GM18951 (cell line): ENCODE data around the gene RNF145.
"Not testable (repeated sequence)": the region's sequence is repeated elsewhere in the genome, so short reads cannot be mapped to it uniquely, and the experiment has no call there.

ENCODE experiments used
- POLR2A ChIP-seq: IDR thresholded peaks from 4 replicates; pipeline ENCODE4 v1.6.1; 2011; ENCODE audit warnings: mild to moderate bottlenecking; ENCODE audit not compliant: insufficient read length, insufficient read depth; ENCODE audit errors: extremely low read depth
- in situ Hi-C: fragments of 300-500 bp; cut with MboI; formaldehyde crosslinking; loops from one replicate; pipeline ENCODE4 v1.12.0; 2022; ENCODE audit warnings: low sequenced_read_pairs, mixed read lengths, inconsistent platforms; ENCODE audit not compliant: unreplicated experiment

The RNF145 gene

GRCh38 chr5:159209438-159210209 is at the start of gene RNF145:
RNF145 (minus strand) TSS chr5:159209553; CDS start chr5:159203617, 5,936 bp downstream.
- peak; percentile 65 for TF ChIP-seq POLR2A
- in situ Hi-C loops, result no loop called here

GRCh38 chr5:159258361-159258760 is 49.0 kb upstream of the RNF145 start:
- TF ChIP-seq POLR2A, result no peak
- in situ Hi-C loops, result no loop called here

- TF ChIP-seq POLR2A, result no peak
- in situ Hi-C loops, result no loop called here
These were observed 48.4 kb upstream of the RNF145 start for GRCh38 chr5:159257629-159258283.

GRCh38 chr5:159257007-159257406 is 47.7 kb upstream of the RNF145 start:
- in situ Hi-C loops, result no loop called here
- no peak for TF ChIP-seq POLR2A

- in situ Hi-C loops, result no loop called here
- TF ChIP-seq POLR2A, result no peak
These were observed 42.8 kb upstream of the RNF145 start for GRCh38 chr5:159252195-159252594.

GRCh38 chr5:159249158-159249557 is 39.8 kb upstream of the RNF145 start:
- in situ Hi-C loops, result no loop called here
- TF ChIP-seq POLR2A, result no peak

- no peak for TF ChIP-seq POLR2A
- in situ Hi-C loops, result no loop called here
These were observed 35.5 kb upstream of the RNF145 start for GRCh38 chr5:159244890-159245289.

GRCh38 chr5:159244163-159244562 is 34.8 kb upstream of the RNF145 start:
- in situ Hi-C loops, result no loop called here
- no peak for TF ChIP-seq POLR2A

- no peak for TF ChIP-seq POLR2A
- in situ Hi-C loops, result no loop called here
These were observed 34.0 kb upstream of the RNF145 start for GRCh38 chr5:159243385-159243784.

- TF ChIP-seq POLR2A, result no peak
- in situ Hi-C loops, result no loop called here
These were observed 33.3 kb upstream of the RNF145 start for GRCh38 chr5:159242656-159243055.

- no peak for TF ChIP-seq POLR2A
- in situ Hi-C loops, result no loop called here
These were observed 32.7 kb upstream of the RNF145 start for GRCh38 chr5:159241946-159242552.

GRCh38 chr5:159240301-159240870 is 31.0 kb upstream of the RNF145 start:
- in situ Hi-C loops, result no loop called here
- no peak for TF ChIP-seq POLR2A

- in situ Hi-C loops, result not testable (repeated sequence)
These were observed 26.6 kb upstream of the RNF145 start for GRCh38 chr5:159235871-159236520.

GRCh38 chr5:159231167-159231566 is 21.8 kb upstream of the RNF145 start:
- TF ChIP-seq POLR2A, result no peak
- in situ Hi-C loops, result no loop called here
